Posterior cingulate gyrus (tissue), 11 donors: Measurements from ENCODE around the gene GABRP.
"Not testable (repeated sequence)": the region's sequence is repeated elsewhere in the genome, so short reads cannot be mapped to it uniquely, and the experiment has no call there.

Experiments used
- DNase-seq, 10 donors: peaks; one replicate each; pipeline versions ENCODE4 v3.0.0 to v3.0.0-alpha.2; 2020 to 2021; ENCODE audit warnings: mixed read lengths in 3 of 10
- intact Hi-C: fragments of 100-400 bp; cut with DNase I; formaldehyde crosslinking; loops from one replicate; pipeline ENCODE4 v1.15.1; 2023

GABRP gene

DNA sequence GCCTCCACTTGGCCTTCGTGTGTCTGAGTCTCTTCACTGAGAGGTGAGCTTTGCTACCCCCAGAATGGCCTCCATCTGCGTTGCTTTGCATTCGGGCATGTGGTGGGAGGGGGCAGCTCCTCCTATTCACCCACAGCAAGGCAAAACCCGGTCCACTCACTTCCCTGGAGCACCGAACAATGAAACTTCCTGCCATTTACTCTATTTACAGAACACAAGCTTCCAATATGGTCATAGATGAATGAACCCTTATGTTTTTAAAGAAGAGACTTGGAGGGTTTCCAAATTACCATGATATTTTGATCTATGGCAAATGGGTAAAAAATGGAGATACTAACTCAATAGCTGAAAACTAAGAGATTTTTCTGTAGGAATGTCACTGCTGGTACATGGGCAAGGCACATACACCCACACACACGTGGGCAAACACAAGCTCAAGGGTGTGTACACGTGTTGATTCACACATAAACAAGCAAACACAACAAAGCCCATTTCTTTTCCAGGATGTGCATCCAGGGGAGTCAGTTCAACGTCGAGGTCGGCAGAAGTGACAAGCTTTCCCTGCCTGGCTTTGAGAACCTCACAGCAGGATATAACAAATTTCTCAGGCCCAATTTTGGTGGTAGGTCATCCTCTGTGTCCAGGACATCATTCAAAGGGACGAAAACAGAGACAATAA is 5.2 kb downstream of the GABRP start:
- DNase-seq, result no peak
- intact Hi-C loops, result no loop called here

GRCh38 chr5:170791325-170791954 is 7.9 kb downstream of the GABRP start:
- intact Hi-C loops, result loop anchor here (1.0 to 5.0 kb wide), 2 partner anchors 47 to 154 kb away; no protein-coding TSS in a partner anchor
- peak in 7 of 10 donors; percentile 35 to 93 (median 67) for DNase-seq

GRCh38 chr5:170792878-170793277 is 9.4 kb downstream of the GABRP start:
- no peak for DNase-seq
- intact Hi-C loops, result loop anchor here (5.0 kb wide), 1 partner anchor 156 kb away; no protein-coding TSS in a partner anchor

- intact Hi-C loops, result no loop called here
- DNase-seq, result no peak
Measured at GRCh38 chr5:170795154-170795553, 11.6 kb downstream of the GABRP start.

DNA sequence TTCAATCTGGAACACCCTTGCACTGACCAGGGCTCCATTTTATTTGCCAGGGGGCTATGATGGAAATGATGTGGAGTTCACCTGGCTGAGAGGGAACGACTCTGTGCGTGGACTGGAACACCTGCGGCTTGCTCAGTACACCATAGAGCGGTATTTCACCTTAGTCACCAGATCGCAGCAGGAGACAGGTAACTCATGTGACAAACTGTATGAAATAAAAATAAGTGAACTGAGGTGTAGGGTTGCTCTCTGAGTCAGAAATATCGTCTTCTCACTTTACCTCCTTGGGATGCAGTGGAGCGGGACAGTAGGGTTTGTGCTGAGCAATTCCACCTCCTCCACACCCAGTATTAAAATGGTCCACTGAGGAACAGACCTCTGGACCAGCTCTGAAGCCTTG is 22.1 kb downstream of the GABRP start:
- no peak for DNase-seq
- intact Hi-C loops, result no loop called here

DNA sequence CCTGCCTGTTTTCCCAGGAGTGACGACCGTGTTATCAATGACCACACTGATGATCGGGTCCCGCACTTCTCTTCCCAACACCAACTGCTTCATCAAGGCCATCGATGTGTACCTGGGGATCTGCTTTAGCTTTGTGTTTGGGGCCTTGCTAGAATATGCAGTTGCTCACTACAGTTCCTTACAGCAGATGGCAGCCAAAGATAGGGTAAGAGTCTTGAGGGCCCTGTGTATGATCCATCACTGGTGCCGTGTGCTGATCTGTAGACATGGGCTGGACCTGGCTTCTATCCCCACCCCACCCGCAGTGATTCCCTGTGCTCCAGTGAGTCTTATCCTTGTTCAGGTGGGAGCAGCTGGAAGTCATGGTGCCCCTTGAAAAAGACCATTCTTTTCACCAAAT is 26.0 kb downstream of the GABRP start:
- intact Hi-C loops, result no loop called here
- peak in 2 of 10 donors; percentile 8 to 37 for DNase-seq

DNA sequence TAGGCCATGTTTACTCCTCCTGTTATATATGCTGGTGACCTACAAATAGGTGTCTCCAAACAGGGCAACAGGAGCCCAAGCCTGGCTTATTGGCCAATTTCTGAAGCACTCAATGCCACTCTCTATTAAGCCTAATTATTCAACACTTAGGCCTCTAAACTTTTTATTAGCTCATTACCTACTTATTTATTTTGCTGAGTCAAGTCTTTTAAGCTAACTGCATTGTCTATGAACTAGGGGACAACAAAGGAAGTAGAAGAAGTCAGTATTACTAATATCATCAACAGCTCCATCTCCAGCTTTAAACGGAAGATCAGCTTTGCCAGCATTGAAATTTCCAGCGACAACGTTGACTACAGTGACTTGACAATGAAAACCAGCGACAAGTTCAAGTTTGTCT is 28.2 kb downstream of the GABRP start:
- no peak for DNase-seq
- intact Hi-C loops, result no loop called here

GRCh38 chr5:170813231-170813630 is 29.7 kb downstream of the GABRP start:
- intact Hi-C loops, result no loop called here
- DNase-seq, result no peak

DNA sequence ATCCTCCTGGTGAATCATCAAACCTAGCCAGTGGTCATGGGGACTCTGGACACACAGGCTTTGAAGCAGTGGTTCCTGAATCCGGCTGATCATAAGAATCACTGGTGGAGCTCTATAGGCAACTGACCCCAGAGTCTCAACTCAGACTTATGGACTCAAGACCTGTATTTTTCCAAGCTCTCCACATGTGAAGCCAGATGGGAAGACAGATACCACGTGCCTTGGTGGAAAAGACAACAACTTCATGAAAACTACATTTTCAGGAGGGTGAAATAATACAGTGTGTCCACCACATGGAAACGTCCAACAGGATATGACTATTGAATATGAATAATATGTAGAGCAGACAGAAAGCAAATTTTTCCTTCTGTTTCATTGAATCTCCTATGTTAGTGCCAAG is 33.7 kb downstream of the GABRP start:
- intact Hi-C loops, result no loop called here
- DNase-seq, result no peak

- DNase-seq, result no peak
- intact Hi-C loops, result no loop called here
Measured at GRCh38 chr5:170818232-170818631, 34.7 kb downstream of the GABRP start.

DNA sequence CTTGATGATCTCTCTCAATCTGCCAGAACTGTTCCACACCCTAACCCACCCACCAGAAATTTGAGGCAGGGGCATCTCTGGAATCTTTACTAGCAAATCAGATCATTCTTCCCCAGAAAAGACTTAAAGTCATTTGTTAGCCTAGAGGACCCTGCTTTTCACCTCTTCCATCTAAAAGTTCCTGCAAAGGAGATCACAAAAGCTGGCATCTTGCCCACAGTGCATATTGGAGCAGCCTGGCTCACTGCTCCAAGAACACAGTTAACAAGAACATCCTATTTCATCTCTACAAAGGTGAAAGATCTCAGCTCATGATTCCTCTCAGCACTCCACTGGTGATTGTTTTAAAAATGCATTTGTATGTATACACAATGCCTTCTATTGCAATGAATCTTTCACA is 36.3 kb downstream of the GABRP start:
- intact Hi-C loops, result no loop called here
- no peak for DNase-seq

DNA sequence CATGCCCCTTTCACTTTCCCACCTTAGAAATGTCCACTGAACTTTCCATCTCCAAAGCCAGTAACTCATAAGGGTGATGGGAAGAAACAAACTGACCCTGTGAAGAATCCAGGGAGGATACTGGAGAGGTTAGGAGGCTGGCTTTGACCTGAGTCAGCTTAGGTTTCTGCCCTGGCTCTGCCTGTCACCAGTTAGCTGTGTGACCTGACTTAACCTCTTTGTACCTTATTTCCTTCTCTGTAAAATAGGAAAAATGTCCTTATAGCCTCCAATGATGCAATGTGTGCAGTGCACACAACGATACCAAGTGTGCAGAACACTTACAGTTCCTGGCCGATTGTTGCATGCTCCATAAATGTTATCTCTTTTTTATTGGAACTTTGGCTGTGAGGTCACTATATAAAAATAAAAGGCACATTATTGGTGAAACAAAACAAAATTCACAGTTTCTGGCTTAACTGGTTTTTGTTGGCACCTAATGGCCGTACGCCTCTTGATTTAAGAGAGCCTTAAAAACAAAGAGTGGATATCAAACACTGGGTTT is 37.8 kb downstream of the GABRP start:
- DNase-seq, result no peak

DNA sequence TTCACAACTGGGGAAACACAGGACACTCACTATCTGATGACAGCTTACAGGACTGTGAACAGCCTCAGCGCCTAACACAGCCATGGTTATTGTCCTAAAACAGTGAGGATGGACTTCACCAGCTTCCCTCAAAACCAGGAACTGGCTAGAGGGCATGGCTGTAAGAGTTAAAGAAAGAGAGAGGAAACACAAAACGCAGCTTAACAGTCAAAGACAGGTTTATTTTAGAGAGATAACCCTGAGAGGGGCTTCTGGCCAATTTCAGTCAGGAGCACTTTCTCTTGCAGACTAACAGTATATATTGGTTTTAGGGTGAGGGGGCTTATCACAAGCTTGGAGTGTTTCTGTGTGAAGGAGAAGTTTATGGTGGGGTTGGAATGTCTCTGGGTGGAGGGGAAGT is 42.6 kb downstream of the GABRP start:
- no peak for DNase-seq
- intact Hi-C loops, result no loop called here

More for the DNA sequence above, 37.8 kb downstream of the GABRP start:
- intact Hi-C loops, result no loop called here

DNA sequence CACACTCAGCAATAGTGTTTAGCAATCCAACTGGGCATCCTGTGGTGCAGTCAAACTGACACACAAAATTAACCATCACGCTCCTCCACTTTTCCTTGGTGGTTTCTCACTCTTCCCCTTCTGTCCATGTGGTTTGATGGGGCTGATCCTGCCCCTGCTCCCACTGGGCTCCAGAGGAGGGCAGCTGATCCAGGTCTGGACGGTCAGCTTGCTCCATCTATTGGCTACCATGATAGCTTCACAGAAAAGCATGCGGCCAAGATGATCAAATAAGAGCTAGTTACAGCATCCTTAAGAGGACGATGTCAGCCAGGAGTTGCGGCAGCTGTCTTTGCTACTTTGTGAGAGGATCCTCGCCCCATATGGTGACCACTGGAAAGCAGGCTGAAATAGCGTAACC is 48.7 kb downstream of the GABRP start:
- DNase-seq, result no peak
- intact Hi-C loops, result no loop called here

GRCh38 chr5:170833981-170834380 is 50.5 kb downstream of the GABRP start:
- not testable (repeated sequence) for DNase-seq

GRCh38 chr5:170836226-170836625 is 52.7 kb downstream of the GABRP start:
- DNase-seq, result no peak

More at GRCh38 chr5:170833981-170834380, 50.5 kb downstream of the GABRP start:
- intact Hi-C loops, result not testable (repeated sequence)

GRCh38 chr5:170843870-170844269 is 60.3 kb downstream of the GABRP start:
- intact Hi-C loops, result no loop called here
- DNase-seq, result no peak

More at GRCh38 chr5:170836226-170836625, 52.7 kb downstream of the GABRP start:
- intact Hi-C loops, result no loop called here

GRCh38 chr5:170844651-170845050 is 61.1 kb downstream of the GABRP start:
- DNase-seq, result no peak
- intact Hi-C loops, result no loop called here

DNA sequence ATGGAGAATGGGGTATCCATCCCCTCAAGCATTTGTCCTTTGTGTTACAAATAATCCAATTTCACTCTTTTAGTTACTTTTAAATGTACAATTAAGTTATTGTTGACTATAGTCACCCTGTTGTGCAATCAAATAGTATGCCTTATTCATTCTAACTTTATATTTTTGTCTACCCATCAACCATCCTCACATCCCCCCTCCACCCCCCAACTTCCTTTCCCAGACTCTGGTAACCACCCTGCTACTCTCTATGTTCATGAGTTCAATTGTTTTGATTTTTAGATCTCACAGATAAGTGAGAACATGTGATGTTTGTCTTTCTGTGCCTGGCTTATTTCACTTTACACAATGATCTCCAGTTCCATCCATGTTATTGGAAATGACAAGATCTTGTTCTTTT is 62.9 kb downstream of the GABRP start:
- DNase-seq, result no peak
- intact Hi-C loops, result no loop called here

- no peak for DNase-seq
Measured at GRCh38 chr5:170846846-170847245, 63.3 kb downstream of the GABRP start.

DNA sequence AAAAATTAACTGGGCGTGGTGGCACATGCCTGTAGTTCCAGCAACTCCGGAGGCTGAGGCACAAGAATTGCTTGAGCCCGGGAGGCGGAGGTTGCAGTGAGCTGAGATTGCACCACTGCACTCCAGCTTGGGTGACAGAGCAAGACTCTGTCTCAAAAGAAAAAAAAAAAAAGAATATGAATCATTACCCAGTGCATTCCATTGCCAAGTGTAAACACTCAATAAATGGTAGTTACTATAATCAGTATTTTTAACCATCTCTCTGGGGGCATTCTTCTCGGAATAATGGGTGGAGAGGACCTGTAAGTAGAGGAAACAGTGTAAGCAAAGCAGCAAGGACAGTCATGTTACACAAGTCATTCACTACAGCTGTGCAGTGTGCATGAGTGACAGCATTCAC is 64.5 kb downstream of the GABRP start:
- DNase-seq, result no peak
- intact Hi-C loops, result no loop called here

More at GRCh38 chr5:170846846-170847245, 63.3 kb downstream of the GABRP start:
- intact Hi-C loops, result no loop called here

GRCh38 chr5:170849374-170849773 is 65.8 kb downstream of the GABRP start:
- intact Hi-C loops, result no loop called here

More at GRCh38 chr5:170849374-170849773, 65.8 kb downstream of the GABRP start:
- no peak for DNase-seq
